Measurements from ENCODE around the gene AP1B1.

AP1B1 gene

GRCh38 chr22:29327089-29327764, 61.1 kb downstream of the AP1B1 start:
- Mint-ChIP-seq H3K27me3 (no peaks in the 10 kb centered on the region), H3K36me3 (ENCODE audit: low read depth) (peaks cover 48% of the 10 kb centered on the region), H3K4me3 (no peak overlapping the region), H3K9me3 (no peaks in the 10 kb centered on the region), H3K4me1 (ENCODE audit: low read depth) (no peaks in the 10 kb centered on the region), H3K27ac (no peak overlapping the region)
- DNase-seq = no peak

- Mint-ChIP-seq H3K27me3 (no peaks in the 10 kb centered on the region), H3K9me3 (no peaks in the 10 kb centered on the region), H3K4me3 (no peak overlapping the region), H3K27ac (no peak overlapping the region), H3K36me3 (ENCODE audit: low read depth) (peaks cover 40% of the 10 kb centered on the region), H3K4me1 (ENCODE audit: low read depth) (no peaks in the 10 kb centered on the region)
- no peak for DNase-seq
Measured at GRCh38 chr22:29326481-29326880, 61.9 kb downstream of the AP1B1 start.

DNA sequence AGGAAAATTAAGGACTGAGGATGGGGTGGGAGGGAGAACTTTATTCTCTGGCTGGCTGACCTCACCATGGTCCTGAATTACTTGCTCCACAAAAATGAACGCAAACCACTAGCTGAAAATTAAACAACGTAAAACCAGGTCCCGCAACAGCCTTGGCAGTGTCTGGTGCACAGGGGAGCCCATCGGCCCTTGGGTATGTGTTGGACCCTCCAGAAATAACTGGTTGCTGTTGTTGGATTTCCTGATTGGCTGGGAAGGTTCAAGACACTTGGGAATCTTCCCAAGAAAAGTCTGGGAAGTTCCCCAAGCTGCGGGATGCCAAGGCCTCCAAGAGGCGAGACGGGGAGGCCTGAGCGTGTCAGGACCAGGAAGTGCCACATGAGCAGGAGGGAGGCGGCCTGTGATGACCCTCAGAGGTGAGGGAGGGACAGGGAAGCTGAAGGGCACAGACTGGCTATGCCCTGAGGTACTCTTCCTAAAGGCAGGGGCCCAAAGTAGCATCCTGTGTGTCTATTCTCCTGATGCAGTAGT, 62.5 kb downstream of the AP1B1 start:
- Mint-ChIP-seq H3K27me3 (no peaks in the 10 kb centered on the region), H3K4me1 (ENCODE audit: low read depth) (no peaks in the 10 kb centered on the region), H3K9me3 (no peaks in the 10 kb centered on the region), H3K27ac (no peak overlapping the region), H3K4me3 (no peak overlapping the region), H3K36me3 (ENCODE audit: low read depth) (peaks cover 34% of the 10 kb centered on the region)
- DNase-seq = no peak

DNA sequence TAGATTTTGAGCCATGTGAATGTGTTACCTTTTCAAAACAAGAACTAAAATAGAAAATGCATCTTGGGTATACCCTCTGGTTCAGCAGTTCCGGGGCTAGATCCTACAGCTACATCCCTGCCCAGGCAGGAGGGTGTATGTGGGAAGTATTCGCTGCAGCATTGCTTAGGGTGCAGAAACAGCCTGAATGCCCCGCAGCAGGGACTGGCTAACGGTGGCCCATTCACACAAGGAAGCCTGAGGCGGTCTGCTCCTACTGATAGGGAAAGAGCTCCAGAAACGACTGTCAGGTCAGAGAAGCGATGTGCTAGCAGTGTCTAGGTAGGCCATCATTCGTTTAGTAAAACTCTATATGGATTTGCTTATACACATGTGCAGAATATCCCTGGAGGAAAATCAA, 63.0 kb downstream of the AP1B1 start:
- DNase-seq = no peak
- H3K27ac Mint-ChIP-seq = no peak overlapping the region
- H3K4me1 Mint-ChIP-seq (ENCODE audit: low read depth) = no peaks in the 10 kb centered on the region
- no peak overlapping the region for H3K4me3 Mint-ChIP-seq
- peaks cover 30% of the 10 kb centered on the region for H3K36me3 Mint-ChIP-seq (ENCODE audit: low read depth)
- no peaks in the 10 kb centered on the region for H3K27me3 Mint-ChIP-seq
- H3K9me3 Mint-ChIP-seq = no peaks in the 10 kb centered on the region

- Mint-ChIP-seq H3K4me3 (no peak overlapping the region), H3K9me3 (no peaks in the 10 kb centered on the region), H3K27ac (no peak overlapping the region), H3K36me3 (ENCODE audit: low read depth) (peaks cover 14% of the 10 kb centered on the region), H3K27me3 (no peaks in the 10 kb centered on the region), H3K4me1 (ENCODE audit: low read depth) (no peaks in the 10 kb centered on the region)
- DNase-seq = no peak
Measured at GRCh38 chr22:29323641-29324040, 64.7 kb downstream of the AP1B1 start.

DNA sequence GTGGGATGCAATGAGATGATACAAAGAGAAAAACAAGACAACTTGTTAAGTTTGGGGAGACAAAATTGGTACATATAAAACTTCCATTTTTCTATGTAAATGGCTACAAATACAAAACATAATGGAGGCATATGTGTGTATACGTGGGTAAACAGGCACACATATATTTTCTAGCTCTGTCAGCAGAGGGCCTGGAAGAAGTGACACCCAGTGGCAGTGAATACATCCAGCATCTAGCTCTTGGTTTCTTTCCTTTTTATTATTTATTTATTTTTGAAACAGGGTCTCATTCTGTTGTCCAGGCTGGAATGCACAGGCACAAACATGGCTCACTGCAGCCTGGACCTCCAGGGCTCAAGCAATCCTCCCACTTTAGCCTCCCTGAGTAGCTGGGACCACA, 67.8 kb downstream of the AP1B1 start:
- Mint-ChIP-seq H3K4me3 (no peak overlapping the region), H3K27ac (no peak overlapping the region), H3K36me3 (ENCODE audit: low read depth) (no peaks in the 10 kb centered on the region)

DNA sequence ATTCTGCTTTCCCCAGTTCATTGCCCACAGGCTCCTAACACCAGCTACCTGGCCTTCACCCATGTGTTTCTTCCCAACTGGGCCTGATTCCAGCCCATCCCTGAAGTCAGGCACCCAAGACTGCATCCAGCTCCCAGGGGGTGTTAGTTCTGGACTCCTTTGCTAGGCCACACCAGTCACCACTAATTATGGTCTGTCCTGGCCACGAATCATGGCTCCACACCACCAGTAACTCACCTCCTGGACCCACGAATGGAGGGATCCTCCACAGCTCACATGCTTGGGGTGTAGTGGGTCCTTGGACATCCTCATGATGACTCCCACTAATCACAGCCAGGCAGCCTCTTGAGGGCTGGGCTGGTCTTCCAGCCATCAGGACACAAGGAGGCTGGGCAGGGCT, 69.3 kb downstream of the AP1B1 start:
- peaks cover 8% of the 10 kb centered on the region for H3K4me1 Mint-ChIP-seq (ENCODE audit: low read depth)
- no peak overlapping the region for H3K4me3 Mint-ChIP-seq
- H3K9me3 Mint-ChIP-seq = no peaks in the 10 kb centered on the region
- no peak overlapping the region for H3K27ac Mint-ChIP-seq
- H3K27me3 Mint-ChIP-seq = peaks cover 21% of the 10 kb centered on the region
- H3K36me3 Mint-ChIP-seq (ENCODE audit: low read depth) = no peaks in the 10 kb centered on the region
- DNase-seq = no peak

More for the DNA sequence above, 67.8 kb downstream of the AP1B1 start:
- peaks cover 13% of the 10 kb centered on the region for H3K27me3 Mint-ChIP-seq
- H3K4me1 Mint-ChIP-seq (ENCODE audit: low read depth) = no peaks in the 10 kb centered on the region
- no peaks in the 10 kb centered on the region for H3K9me3 Mint-ChIP-seq
- no peak for DNase-seq

GRCh38 chr22:29317827-29318454, 70.4 kb downstream of the AP1B1 start:
- Mint-ChIP-seq H3K36me3 (ENCODE audit: low read depth) (no peaks in the 10 kb centered on the region), H3K4me1 (ENCODE audit: low read depth) (peaks cover 18% of the 10 kb centered on the region), H3K4me3 (no peak overlapping the region), H3K9me3 (no peaks in the 10 kb centered on the region), H3K27me3 (peaks cover 33% of the 10 kb centered on the region), H3K27ac (no peak overlapping the region)
- no peak for DNase-seq

DNA sequence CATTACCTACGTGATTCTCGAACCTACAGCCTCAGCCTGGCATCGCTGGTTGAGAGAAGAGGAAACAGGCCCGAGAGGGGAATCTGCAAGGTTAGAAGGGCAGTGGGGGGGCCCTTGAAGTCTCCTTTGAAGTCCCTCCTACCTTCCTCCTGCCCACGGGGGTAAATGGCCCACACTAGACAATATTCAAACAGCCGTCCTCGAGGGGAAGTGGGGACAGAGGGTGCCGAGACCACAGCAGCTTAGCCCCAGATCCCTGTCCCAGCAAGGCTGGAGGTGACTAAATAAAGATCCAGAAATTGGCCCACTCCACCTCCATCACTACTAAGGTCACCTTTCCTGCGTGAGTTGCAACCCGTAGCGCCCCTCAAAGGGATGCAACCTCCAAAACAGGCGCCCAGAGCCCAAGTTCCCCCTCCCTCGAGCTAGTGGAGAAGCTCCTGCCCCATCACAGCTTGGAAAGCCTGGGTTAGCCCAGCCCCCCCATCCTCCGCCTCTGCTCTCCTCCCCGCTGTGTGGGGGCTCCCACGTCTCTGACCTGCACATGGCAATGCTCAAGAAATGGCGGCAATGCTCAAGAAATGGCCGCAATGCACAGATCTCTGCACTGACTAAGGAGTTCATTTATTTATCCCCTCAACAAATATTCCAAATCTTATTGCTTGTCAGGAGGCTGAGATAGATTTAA, 72.1 kb downstream of the AP1B1 start:
- Mint-ChIP-seq H3K9me3 (no peaks in the 10 kb centered on the region), H3K4me3 (no peak overlapping the region), H3K27ac (no peak overlapping the region), H3K4me1 (ENCODE audit: low read depth) (peaks cover 19% of the 10 kb centered on the region), H3K36me3 (ENCODE audit: low read depth) (no peaks in the 10 kb centered on the region), H3K27me3 (peaks cover 44% of the 10 kb centered on the region)
- no peak for DNase-seq

- Mint-ChIP-seq H3K4me1 (ENCODE audit: low read depth) (peaks cover 25% of the 10 kb centered on the region), H3K27me3 (peaks cover 47% of the 10 kb centered on the region), H3K9me3 (no peaks in the 10 kb centered on the region), H3K4me3 (peak within 1 kb of the TSS; percentile 10), H3K27ac (no peak within 1 kb of the TSS), H3K36me3 (ENCODE audit: low read depth) (no peaks in the 10 kb centered on the region)
- no peak for DNase-seq
Measured at GRCh38 chr22:29315286-29316140, 72.9 kb downstream of the AP1B1 start, which contains the start of gene RASL10A. Gene RASL10A (minus strand): TSS chr22:29315697. CDS start chr22:29315246, 451 bp downstream.

DNA sequence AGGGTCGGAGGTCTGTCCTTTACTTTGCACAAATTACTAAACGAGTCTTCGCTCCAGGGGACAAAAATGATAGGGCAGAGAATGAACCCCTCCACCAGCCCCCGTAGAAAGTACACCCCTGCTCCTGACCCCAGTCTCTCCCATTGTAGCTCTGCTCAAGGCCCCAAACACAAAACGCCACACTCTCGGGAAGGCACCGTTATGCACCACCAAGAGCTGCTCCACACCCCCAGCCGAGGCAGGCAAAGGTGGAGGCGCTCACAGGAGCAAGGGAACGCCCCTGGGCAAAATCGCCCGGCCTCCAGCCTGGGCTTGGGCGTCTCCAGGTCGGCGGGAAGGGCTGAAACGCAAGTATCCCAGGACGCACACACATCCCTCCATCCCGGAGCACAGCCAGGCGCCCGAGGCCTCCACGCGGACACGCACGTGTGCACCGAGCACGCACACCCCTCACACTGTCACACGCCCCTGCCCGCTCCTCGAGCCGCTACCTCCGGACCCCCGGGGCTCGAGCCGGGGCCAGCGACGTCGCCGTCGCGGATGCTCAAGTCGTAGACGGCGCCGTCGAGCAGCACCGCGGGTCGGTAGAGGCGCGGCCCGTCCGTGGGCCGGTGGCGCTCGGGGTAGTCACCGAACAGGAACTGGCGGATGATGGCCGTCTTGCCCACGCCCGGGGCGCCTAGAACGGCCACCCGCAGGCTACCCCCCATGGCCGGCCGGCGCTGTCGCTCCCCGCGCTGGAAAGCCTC, 73.7 kb downstream of the AP1B1 start:
- peaks cover 47% of the 10 kb centered on the region for H3K27me3 Mint-ChIP-seq

DNA sequence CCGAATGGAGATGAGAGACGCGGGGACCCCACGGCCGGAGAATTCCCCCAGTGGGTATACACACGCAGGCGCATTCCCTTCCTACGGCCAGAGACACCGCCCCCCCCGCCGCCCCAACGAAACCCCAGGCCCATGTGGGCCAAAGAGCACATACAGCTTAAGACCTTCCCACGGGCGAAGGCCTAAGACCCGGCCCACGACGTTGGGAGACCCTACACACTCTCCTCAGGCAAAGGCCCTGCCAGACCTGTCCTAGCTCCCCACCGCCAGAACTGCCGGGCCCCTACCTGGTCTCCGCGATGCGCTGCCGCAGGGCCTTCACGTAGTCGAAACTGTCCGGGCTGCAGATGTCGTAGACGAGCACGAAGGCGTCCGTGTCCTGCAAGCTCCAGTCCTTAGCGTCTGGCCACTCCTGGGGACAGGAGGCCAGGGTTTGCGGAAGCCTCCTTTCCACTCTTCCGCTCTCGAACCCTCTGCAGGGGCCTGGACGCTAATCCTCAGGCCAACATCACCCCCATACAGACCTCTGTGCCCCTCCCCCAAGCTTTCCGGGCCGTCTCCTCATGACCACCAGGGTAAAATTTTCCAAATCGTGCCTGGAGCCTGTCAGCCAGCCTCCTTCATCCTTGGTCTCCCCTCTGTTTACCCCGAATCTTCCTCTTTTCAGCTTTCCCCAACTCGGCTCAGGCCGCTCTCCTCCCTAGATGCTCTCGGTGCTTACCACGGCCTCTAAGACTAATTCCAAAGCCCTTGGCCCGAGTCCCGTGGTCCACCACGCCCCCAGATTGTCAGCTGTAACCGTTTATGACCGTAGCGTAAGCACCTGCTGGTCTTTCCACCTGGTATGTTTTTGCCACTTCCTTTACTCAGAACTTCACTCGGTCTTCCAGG, 74.5 kb downstream of the AP1B1 start:
- Mint-ChIP-seq H3K4me3 (no peak overlapping the region), H3K9me3 (no peaks in the 10 kb centered on the region), H3K27me3 (peaks cover 47% of the 10 kb centered on the region), H3K4me1 (ENCODE audit: low read depth) (peaks cover 27% of the 10 kb centered on the region), H3K36me3 (ENCODE audit: low read depth) (no peaks in the 10 kb centered on the region), H3K27ac (no peak overlapping the region)
- peak; percentile 33 for DNase-seq

More for the DNA sequence above, 73.7 kb downstream of the AP1B1 start:
- H3K27ac Mint-ChIP-seq = no peak overlapping the region
- peaks cover 25% of the 10 kb centered on the region for H3K4me1 Mint-ChIP-seq (ENCODE audit: low read depth)
- no peak for DNase-seq
- H3K36me3 Mint-ChIP-seq (ENCODE audit: low read depth) = no peaks in the 10 kb centered on the region
- no peaks in the 10 kb centered on the region for H3K9me3 Mint-ChIP-seq
- peak overlapping the region; percentile 10 for H3K4me3 Mint-ChIP-seq

DNA sequence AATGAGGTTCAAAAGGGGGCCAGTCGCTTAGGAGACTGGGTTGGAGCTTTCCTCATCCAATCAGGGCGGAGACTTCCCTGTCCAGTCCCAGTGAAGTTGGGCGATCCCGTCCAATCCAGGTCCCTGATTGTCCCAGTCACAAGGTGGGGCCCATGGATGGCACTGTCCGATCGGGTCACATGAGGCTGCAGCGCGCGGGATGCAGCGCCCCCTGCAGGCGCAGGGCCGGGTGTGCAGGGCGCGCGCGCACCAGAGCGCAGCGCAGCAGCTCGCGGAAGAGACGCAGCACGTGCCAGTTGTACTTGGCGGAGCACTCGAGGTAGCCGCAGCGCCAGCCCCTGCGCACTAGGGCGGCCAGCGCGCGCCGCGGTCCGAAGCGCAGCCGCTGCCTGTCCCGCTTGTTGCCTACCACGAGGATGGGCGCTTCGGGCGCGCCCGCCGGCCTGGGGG, 75.2 kb downstream of the AP1B1 start:
- H3K27ac Mint-ChIP-seq = no peak overlapping the region
- peaks cover 32% of the 10 kb centered on the region for H3K4me1 Mint-ChIP-seq (ENCODE audit: low read depth)
- H3K36me3 Mint-ChIP-seq (ENCODE audit: low read depth) = no peaks in the 10 kb centered on the region
- H3K27me3 Mint-ChIP-seq = peaks cover 47% of the 10 kb centered on the region
- no peak overlapping the region for H3K4me3 Mint-ChIP-seq
- peak; percentile 51 for DNase-seq
- no peaks in the 10 kb centered on the region for H3K9me3 Mint-ChIP-seq
